NCI-H460 (cell line): ENCODE data around the gene KATNA1. TPM values are rescaled to one million over a fixed set of nuclear protein-coding genes. Genes with fewer than 3 reads are reported as not detected.

ENCODE experiments used
- DNase-seq: peaks from one replicate; pipeline ENCODE4 v3.0.0-alpha.2; 2016; ENCODE audit warnings: low read depth; ENCODE audit errors: extremely low read depth
- small RNA-seq, 2 experiments: library from RNA; depleted of rRNA; stranded (forward); fragments of <200 nt; gene quantifications; one replicate each; pipeline ENCODE3, GENCODE V24; 2014
- total RNA-seq: library from RNA; depleted of rRNA; stranded (reverse); fragments of >200 nt; shearing (Covaris generic); gene quantifications from 2 replicates; pipeline ENCODE4 v1.2.3, GENCODE V29; 2014; rRNA removed

KATNA1 gene
- total RNA-seq, 1 experiment from 2014 or later, result 29.3 TPM

GRCh38 chr6:149545258-149545753, 103.2 kb downstream of the KATNA1 start:
- DNase-seq, result no peak

Small RNAs within 50 kb of the gene (small RNA-seq; reads per million reads assigned to genes)
- gene RF00019 (0 reads per million in 2 experiments), gene RF00410 (0 reads per million in 2 experiments)

Other genes starting within 250 kb of the KATNA1 start
- 0.23 and 0.87 TPM in 2 replicates for gene SUMO4, start 248.5 kb downstream of the KATNA1 start, total RNA-seq
- gene ZC3H12D, start 163.7 kb downstream of the KATNA1 start, total RNA-seq, result 0.02 TPM in 1 of 2 replicates, not detected in the other
- 28.7 and 29.0 TPM in 2 replicates for gene PPIL4, start 102.7 kb downstream of the KATNA1 start, total RNA-seq
- 34.6 and 40.3 TPM in 2 replicates for gene GINM1, start 82.3 kb downstream of the KATNA1 start, total RNA-seq
- gene LATS1, start 69.4 kb upstream of the KATNA1 start, total RNA-seq, result 15.8 and 16.9 TPM in 2 replicates
- gene NUP43, start 97.8 kb upstream of the KATNA1 start, total RNA-seq, result 25.4 and 29.1 TPM in 2 replicates
- 79.5 and 86.6 TPM in 2 replicates for gene PCMT1, start 101.0 kb upstream of the KATNA1 start, total RNA-seq
- 54.7 and 55.6 TPM in 2 replicates for gene LRP11, start 215.6 kb upstream of the KATNA1 start, total RNA-seq
- gene RAET1E, start 249.4 kb upstream of the KATNA1 start, total RNA-seq, result 9.7 and 9.9 TPM in 2 replicates